GM12875 (cell line): ENCODE data around the gene FUT3.
"Not testable (repeated sequence)": the region's sequence is repeated elsewhere in the genome, so short reads cannot be mapped to it uniquely, and the experiment has no call there.

Source experiments
- H3K4me3 ChIP-seq: one replicate; pipeline ENCODE4 v1.5.1; 2011; ENCODE audit warnings: low read depth, low read length, control low read depth
- CTCF ChIP-seq: IDR thresholded peaks from 2 replicates; pipeline ENCODE4 v1.5.1; 2011; ENCODE audit warnings: low read depth, mild to moderate bottlenecking, control low read depth, inconsistent platforms, low read length, moderate library complexity, borderline replicate concordance; ENCODE audit not compliant: insufficient read depth

Gene FUT3

GRCh38 chr19:5891572-5891937 is 40.3 kb upstream of the FUT3 start:
- H3K4me3 ChIP-seq: no peak overlapping the region
- TF ChIP-seq CTCF: no peak

DNA sequence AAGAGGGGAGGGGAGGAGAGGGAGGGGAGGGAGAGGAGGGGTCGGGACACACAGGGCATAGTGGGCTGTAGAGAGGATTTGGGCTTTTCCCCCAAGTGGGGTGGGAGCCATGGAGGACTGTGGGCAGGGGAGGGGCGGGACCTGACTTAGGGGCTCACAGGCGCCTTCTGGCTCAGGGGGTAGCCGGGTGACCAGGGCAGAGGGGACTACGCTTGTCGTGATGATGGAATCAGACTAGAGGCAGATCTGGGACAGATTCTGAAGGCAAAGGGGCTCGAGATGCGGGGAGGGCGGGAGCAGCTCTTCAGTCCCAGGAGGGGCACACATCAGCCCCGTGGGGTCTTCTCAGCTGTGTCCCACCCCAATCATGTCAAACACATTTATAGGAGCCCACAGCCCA is 38.9 kb upstream of the FUT3 start:
- no peak for TF ChIP-seq CTCF
- H3K4me3 ChIP-seq: no peak overlapping the region

DNA sequence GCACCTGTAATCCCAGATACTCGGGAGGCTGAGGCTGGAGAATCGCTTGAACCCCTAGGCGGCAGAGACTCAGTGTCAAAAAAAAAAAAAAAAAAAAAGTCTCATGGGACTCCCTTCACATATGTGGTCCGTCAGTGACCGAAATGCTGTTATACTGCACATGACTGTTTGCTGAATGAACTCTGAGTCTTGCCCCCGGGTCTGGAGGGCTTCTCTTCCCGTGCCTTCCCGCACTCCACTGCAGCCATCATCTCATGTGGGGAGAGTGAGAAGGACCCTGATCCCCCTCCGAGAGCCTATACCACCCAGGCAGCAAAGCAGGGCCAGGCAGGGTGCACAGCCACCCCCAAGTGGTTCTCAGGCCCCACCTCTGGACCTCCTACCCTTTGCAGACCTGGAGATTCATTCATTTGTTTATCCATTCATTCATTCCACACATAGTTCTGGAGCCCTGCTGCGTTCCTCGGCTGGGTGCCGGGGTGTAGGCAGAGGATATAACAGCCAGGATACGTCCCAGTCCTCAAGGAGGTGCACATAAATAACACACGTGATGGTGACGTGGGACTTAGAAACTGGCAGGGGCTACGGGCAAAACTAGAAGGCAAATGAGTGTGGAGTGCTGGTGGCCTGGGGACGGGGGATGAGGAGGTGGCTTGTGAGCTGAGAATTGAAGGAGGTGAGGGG is 38.2 kb upstream of the FUT3 start:
- TF ChIP-seq CTCF: no peak
- no peak overlapping the region for H3K4me3 ChIP-seq

DNA sequence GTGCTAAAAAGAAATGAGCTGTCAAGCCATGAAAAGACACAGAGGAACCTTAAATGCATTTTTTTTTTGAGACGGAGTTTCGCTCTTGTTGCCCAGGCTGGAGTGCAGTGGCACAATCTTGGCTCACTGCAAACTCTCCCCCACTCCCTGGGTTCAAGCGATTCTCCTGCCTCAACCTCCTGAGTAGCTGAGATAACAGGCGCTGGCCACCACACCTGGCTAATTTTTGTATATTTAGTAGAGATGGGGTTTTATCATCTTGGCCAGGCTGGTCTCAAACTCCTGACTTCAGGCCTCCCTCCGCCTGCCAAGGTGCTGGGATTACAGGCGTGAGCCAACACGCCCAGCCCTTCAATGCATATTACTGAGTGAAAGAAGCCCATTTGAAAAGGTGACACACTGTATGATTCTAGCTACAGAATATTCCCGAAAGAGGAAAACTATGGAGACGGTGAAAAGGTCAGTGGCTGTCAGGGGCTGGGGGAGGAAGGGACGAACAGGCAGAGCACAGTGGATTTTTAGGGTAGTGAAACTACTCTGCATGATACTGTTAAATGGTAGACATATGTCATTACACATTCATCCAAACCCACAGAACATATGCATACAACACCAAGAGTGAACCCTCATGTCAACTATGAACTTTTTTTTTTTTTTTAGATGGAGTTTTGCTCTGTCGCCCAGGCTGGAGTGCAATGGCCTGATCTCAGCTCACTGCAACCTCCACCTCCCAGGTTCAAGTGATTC is 33.0 kb upstream of the FUT3 start:
- not testable (repeated sequence) for H3K4me3 ChIP-seq

DNA sequence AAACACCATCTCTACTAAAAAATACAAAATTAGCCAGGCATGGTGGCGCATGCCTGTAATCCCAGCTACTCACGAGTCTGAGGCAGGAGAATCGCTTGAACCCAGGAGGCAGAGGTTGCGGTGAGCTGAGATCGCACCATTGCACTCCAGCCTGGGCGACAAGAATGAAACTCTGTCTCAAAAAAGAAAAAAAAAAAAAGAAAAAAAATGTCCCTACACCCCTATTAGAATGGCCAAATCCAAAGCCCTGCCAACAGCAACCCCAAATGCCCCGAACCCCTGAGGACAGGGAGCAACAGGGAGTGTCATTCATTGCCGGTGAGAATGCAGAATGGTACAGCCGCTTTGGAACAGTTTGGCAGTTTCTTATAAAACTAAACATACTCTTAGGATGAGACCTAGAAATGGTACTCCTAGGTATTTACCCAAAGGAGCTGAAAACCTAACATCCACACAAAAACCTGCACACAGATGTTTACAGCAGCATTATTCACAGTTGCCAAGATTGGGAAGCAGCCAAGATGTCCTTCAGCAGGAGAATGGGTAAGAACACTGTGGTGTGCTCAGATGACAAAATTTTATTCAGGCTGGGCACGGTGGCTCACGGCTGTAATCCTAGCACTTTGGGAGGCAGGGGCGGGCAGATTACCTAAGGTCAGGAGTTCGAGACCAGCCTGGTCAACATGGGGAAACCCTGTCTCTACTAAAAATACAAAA is 32.1 kb upstream of the FUT3 start:
- H3K4me3 ChIP-seq: not testable (repeated sequence)

DNA sequence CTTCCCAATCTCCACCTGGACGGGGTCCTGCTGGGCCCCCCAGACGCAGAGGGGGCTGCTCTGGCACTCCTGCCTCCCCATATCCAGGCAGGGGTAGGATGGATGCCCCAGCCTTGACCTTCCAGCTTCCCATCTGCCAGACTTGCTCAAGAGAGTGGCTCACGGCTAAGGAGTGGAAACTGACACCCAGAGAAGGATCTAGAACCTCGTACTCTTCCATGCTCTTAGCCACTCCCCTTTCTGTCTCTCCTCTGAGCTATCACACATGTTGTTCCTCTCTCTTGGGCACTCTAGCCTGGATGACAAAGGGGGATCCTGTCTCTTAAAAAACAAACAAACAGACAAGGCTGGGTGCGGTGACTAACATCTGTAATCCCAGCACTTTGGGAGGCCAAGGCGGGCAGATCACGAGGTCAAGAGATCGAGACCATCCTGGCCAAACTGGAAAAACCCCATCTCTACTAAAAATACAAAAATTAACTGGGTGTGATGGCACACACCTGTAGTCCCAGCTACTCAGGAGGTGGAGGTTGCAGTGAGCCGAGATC is 31.2 kb upstream of the FUT3 start:
- H3K4me3 ChIP-seq: no peak overlapping the region
- no peak for TF ChIP-seq CTCF

- TF ChIP-seq CTCF: no peak
- no peak overlapping the region for H3K4me3 ChIP-seq
Measured at GRCh38 chr19:5881543-5882299, 30.5 kb upstream of the FUT3 start.

DNA sequence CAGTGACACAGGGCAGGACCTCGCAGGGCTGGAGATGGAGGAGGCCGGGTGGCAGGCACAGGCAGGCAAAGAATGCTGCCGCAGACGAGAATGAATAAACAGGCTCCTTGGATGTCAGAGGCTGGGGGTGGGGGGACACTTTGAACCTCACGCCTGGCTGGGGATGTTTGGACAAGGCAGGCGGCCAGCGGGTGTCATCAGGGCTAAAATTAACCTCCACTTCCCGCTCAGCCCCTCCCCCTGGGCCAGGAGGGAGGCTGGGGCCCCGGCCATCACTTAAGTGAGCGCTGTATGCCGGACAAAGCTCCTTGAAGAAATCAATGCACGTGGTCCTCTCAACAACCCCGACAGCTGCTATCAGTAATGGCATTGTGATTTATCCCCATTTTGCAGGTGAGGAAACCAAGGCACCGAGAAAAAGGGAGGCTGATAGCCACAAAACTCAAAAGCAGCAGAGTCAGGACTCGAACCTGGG is 29.4 kb upstream of the FUT3 start:
- no peak overlapping the region for H3K4me3 ChIP-seq
- TF ChIP-seq CTCF: no peak
